Measurements from ENCODE around the gene GPR137. TPM values are rescaled to one million over a fixed set of nuclear protein-coding genes. Genes with fewer than 3 reads are reported as not detected.

Gene GPR137
- total and polyA plus RNA-seq, 2 experiments from 2014 or later: 25.2 to 63.9 TPM

- no peak overlapping the region for H3K4me3 ChIP-seq
- no peaks in the 10 kb centered on the region for H4K20me1 ChIP-seq (ENCODE audit: insufficient read depth, poor library complexity, severe bottlenecking)
- no peaks in the 10 kb centered on the region for H3K79me2 ChIP-seq
- WGBS (ENCODE audit: low lambda C conversion rate, missing lambda C conversion rate): 96% methylated on average over 17 of the region's 18 CpGs
- no peaks in the 10 kb centered on the region for H3K9me2 ChIP-seq (replicated peaks; ENCODE audit: insufficient read depth)
- H3K4me2 ChIP-seq: no peak overlapping the region
- no peak for DNase-seq (ENCODE audit: low spot score)
- H3K9me3 ChIP-seq (ENCODE audit: low read depth): no peaks in the 10 kb centered on the region
- H3K4me1 ChIP-seq (ENCODE audit: insufficient read depth): no peaks in the 10 kb centered on the region
- H3K27me3 ChIP-seq: no peaks in the 10 kb centered on the region
- TF ChIP-seq, protein P1, sequence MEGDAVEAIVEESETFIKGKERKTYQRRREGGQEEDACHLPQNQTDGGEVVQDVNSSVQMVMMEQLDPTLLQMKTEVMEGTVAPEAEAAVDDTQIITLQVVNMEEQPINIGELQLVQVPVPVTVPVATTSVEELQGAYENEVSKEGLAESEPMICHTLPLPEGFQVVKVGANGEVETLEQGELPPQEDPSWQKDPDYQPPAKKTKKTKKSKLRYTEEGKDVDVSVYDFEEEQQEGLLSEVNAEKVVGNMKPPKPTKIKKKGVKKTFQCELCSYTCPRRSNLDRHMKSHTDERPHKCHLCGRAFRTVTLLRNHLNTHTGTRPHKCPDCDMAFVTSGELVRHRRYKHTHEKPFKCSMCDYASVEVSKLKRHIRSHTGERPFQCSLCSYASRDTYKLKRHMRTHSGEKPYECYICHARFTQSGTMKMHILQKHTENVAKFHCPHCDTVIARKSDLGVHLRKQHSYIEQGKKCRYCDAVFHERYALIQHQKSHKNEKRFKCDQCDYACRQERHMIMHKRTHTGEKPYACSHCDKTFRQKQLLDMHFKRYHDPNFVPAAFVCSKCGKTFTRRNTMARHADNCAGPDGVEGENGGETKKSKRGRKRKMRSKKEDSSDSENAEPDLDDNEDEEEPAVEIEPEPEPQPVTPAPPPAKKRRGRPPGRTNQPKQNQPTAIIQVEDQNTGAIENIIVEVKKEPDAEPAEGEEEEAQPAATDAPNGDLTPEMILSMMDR (IDR thresholded peaks at IDR 0.05; ENCODE audit: poor library complexity): no peak
- no peak for TF ChIP-seq EZH2phosphoT487 (IDR thresholded peaks at IDR 0.05; ENCODE audit: low read depth, severe bottlenecking, unreplicated experiment)
- TF ChIP-seq EZH2 (IDR thresholded peaks at IDR 0.05; ENCODE audit: borderline replicate concordance): no peak
- no peak overlapping the region for H2AFZ ChIP-seq
- H3K36me3 ChIP-seq (replicated peaks; ENCODE audit: insufficient read depth, low read depth): no peaks in the 10 kb centered on the region
- no peak overlapping the region for H3K27ac ChIP-seq
Observed at GRCh38 chr11:64261556-64262080, 24.0 kb upstream of the GPR137 start.

DNA sequence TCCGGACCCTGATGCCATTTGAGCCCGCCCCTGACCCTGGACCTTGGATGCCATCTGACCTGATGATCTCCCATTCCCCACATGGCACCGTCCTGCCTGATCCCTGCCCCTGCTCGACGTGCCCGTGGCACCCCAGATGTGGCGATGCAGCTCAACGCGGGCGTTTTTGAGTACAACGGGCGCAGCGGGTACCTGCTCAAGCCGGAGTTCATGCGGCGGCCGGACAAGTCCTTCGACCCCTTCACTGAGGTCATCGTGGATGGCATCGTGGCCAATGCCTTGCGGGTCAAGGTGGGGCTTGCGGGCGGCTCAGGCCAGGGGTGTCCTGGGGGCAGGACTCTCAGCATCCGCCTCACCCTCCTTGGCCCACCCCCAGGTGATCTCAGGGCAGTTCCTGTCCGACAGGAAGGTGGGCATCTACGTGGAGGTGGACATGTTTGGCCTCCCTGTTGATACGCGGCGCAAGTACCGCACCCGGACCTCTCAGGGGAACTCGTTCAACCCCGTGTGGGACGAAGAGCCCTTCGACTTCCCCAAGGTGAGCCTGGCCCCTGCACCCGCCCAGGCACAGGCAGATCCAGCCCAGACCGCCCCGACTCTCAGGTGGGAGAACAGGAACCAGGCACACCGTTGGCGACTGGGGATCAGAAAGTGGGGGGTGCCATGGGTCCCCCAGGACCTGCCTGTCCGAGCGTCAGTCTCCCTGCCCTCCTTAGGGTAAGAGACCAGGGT, 23.2 kb upstream of the GPR137 start:
- H3K27me3 ChIP-seq: no peaks in the 10 kb centered on the region
- TF ChIP-seq, protein P1 (IDR thresholded peaks at IDR 0.05; ENCODE audit: poor library complexity): no peak
- TF ChIP-seq EZH2 (IDR thresholded peaks at IDR 0.05; ENCODE audit: borderline replicate concordance) (no peak), EZH2phosphoT487 (IDR thresholded peaks at IDR 0.05; ENCODE audit: low read depth, severe bottlenecking, unreplicated experiment) (no peak)
- no peaks in the 10 kb centered on the region for H3K9me3 ChIP-seq (ENCODE audit: low read depth)
- H4K20me1 ChIP-seq (ENCODE audit: insufficient read depth, poor library complexity, severe bottlenecking): no peaks in the 10 kb centered on the region
- no peak overlapping the region for H3K27ac ChIP-seq
- DNase-seq (ENCODE audit: low spot score): no peak
- H3K36me3 ChIP-seq (replicated peaks; ENCODE audit: insufficient read depth, low read depth): no peaks in the 10 kb centered on the region
- no peaks in the 10 kb centered on the region for H3K9me2 ChIP-seq (replicated peaks; ENCODE audit: insufficient read depth)
- H3K4me2 ChIP-seq: no peak overlapping the region
- H2AFZ ChIP-seq: no peak overlapping the region
- H3K79me2 ChIP-seq: no peaks in the 10 kb centered on the region
- 97% methylated on average over 41 of the region's 42 CpGs for WGBS (ENCODE audit: low lambda C conversion rate, missing lambda C conversion rate)
- no peak overlapping the region for H3K4me3 ChIP-seq
- no peaks in the 10 kb centered on the region for H3K4me1 ChIP-seq (ENCODE audit: insufficient read depth)

DNA sequence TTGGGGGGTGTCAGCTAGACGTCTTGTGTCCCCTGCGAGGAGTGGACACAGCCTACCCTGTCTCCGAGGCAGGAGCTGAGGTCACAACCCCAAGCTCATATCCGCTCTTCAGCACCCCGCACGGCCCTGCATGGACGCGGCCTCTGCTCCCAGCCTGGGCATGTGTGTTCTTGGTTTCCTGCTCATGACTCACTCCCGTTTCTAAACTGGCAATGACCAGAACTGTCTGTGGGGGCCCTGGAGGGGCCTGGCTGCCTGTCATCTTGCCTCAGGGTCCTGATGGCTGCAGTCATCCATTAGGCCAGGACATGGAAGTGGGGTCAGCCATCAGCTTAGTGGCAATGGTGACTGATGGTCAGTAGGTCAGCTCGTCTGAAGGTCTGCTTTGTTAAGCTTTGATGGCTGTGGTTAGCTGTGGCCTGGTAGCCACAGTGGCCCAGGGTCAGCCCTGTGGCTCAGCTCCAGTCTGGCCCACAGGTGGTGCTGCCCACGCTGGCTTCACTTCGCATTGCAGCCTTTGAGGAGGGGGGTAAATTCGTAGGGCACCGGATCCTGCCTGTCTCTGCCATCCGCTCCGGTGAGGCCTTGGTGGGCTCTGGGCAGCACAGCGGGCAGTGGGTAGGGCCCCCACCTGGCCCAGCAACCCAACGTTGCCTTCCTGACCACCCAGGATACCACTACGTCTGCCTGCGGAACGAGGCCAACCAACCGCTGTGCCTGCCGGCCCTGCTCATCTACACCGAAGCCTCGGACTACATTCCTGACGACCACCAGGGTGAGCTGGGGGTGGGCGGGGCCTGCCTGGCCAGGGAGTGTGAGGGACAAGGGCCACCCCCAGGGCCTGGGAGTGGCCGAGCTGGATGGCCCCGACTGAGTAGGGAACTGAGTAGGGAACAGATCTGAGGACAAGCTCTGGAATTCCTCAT, 22.4 kb upstream of the GPR137 start:
- WGBS (ENCODE audit: low lambda C conversion rate, missing lambda C conversion rate): 84% methylated on average over 29 of the region's 29 CpGs
- DNase-seq (ENCODE audit: low spot score): no peak

More for the DNA sequence above, 22.4 kb upstream of the GPR137 start:
- H3K9me3 ChIP-seq (ENCODE audit: low read depth): no peaks in the 10 kb centered on the region
- no peak overlapping the region for H3K4me3 ChIP-seq
- no peak overlapping the region for H2AFZ ChIP-seq
- no peaks in the 10 kb centered on the region for H3K9me2 ChIP-seq (replicated peaks; ENCODE audit: insufficient read depth)
- no peaks in the 10 kb centered on the region for H4K20me1 ChIP-seq (ENCODE audit: insufficient read depth, poor library complexity, severe bottlenecking)
- H3K79me2 ChIP-seq: no peaks in the 10 kb centered on the region
- TF ChIP-seq, protein P1 (IDR thresholded peaks at IDR 0.05; ENCODE audit: poor library complexity): no peak
- TF ChIP-seq EZH2phosphoT487 (IDR thresholded peaks at IDR 0.05; ENCODE audit: low read depth, severe bottlenecking, unreplicated experiment) (no peak), EZH2 (IDR thresholded peaks at IDR 0.05; ENCODE audit: borderline replicate concordance) (no peak)
- H3K36me3 ChIP-seq (replicated peaks; ENCODE audit: insufficient read depth, low read depth): no peaks in the 10 kb centered on the region
- H3K4me1 ChIP-seq (ENCODE audit: insufficient read depth): peaks cover 5% of the 10 kb centered on the region
- H3K27ac ChIP-seq: no peak overlapping the region
- no peak overlapping the region for H3K4me2 ChIP-seq
- no peaks in the 10 kb centered on the region for H3K27me3 ChIP-seq

Measured in hepatocyte (in vitro differentiated cells).